LNCaP clone FGC (cell line): ENCODE measurements around the gene TOE1.
A peak's percentile ranks its signal among the peaks of the same experiment; 100 is the strongest.

Experiments used
- DNase-seq: peaks from one replicate; pipeline ENCODE4 v3.0.0-alpha.2; 2011; ENCODE audit warnings: low read depth
- H3K4me3 ChIP-seq: 2 replicates; pipeline ENCODE4 v1.5.1; 2011; ENCODE audit warnings: mild to moderate bottlenecking, low read depth, low read length, control low read depth
- CTCF ChIP-seq: IDR thresholded peaks from 2 replicates; pipeline ENCODE4 v1.5.1; 2012; ENCODE audit warnings: mild to moderate bottlenecking; ENCODE audit not compliant: control insufficient read depth, insufficient read depth; ENCODE audit errors: extremely low read depth

TOE1 gene

GRCh38 chr1:45334308-45335245 lies 5.4 kb upstream of the TOE1 start:
- no peak for TF ChIP-seq CTCF
- H3K4me3 ChIP-seq: no peak overlapping the region
- no peak for DNase-seq

GRCh38 chr1:45335855-45336324 lies 4.1 kb upstream of the TOE1 start:
- no peak overlapping the region for H3K4me3 ChIP-seq
- no peak for DNase-seq
- TF ChIP-seq CTCF: no peak

DNA sequence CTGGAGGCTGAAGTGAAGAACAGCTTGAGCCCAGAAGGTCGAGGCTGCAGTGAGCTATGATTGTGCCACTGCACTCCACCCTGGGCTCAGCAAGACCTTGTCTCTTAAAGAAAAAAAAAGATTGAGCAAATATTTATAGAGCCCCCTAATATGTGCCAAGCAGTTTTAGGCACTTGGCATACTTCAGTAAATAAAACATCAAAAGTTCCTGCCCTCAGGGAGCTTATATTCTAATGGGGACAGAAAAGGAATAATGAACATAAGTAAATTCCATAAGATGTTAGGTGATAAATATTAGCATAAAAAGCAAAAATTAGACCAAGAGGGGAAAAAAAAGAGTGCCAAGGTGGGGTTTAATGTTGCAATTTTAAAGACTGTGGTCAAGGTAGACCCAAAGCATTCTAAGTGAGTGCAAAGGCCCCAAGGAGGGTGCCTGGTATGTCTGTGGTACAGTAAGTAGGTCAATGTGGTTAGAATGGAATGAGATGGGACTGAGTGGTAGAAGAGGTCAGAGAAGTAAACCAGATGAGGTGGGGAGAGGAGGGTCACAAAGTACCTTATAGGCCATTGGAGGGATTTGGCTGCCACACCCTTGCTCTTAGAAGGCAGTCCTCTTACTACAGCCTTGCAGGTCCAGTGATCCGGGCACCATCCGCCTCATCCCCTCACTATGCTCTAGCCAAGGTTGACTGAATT lies 2.2 kb upstream of the TOE1 start:
- DNase-seq: no peak
- no peak overlapping the region for H3K4me3 ChIP-seq
- no peak for TF ChIP-seq CTCF

DNA sequence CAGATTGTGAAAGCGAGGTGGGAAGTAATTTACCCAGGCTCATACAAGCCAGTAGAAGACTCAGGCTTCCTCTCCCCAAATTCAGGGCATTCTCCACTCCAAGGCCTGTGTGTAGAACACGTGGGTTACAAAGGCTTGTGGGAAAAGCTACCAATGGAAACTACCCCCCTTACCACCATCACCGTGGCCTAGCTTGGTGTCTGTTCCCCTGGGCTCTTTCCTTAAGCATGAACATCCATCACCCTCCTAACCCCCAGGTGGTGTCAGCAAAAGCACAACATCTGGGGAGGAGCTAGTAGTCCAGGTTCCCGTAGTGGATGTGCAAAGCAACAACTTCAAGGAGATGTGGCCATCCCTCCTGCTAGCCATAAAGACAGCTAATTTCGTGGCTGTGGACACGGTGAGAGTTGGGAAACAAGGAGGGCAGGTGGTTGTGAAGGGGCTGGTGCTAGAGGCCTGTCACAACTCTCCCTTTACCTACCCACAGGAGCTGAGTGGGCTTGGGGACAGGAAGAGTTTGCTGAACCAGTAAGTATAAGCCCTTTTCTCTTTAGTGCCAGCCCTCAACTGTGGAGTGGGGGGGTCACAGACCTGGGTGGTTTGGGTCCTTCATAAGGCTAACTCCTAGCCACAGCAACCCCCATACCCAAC lies 971 bp downstream of the TOE1 start:
- peak overlapping the region; percentile 87 for H3K4me3 ChIP-seq
- DNase-seq: no peak
- no peak for TF ChIP-seq CTCF

- no peak for TF ChIP-seq CTCF
- DNase-seq: no peak
- H3K4me3 ChIP-seq: no peak overlapping the region
These were observed 4.5 kb downstream of the TOE1 start for GRCh38 chr1:45344499-45344898.

- no peak for TF ChIP-seq CTCF
- no peak overlapping the region for H3K4me3 ChIP-seq
- no peak for DNase-seq
These were observed 5.0 kb downstream of the TOE1 start for GRCh38 chr1:45345014-45345413.
